Karpas-422 (cell line): Measurements from ENCODE around the gene NCOA6. TPM values are rescaled to one million over a fixed set of nuclear protein-coding genes. Genes with fewer than 3 reads are reported as not detected.

ENCODE experiments used
- DNase-seq: peaks from one replicate; pipeline ENCODE4 v3.0.0-alpha.2; 2015
- H2AFZ ChIP-seq: fragments of 200-600 bp; sonication (generic); 2 replicates; pipeline ENCODE4 v1.6.1; 2014; ENCODE audit warnings: antibody characterized with exemption, low read length, mixed read lengths
- H3K27ac ChIP-seq: fragments of 200-600 bp; sonication (generic); 2 replicates; pipeline ENCODE4 v1.5.1; 2014; ENCODE audit warnings: mild to moderate bottlenecking, low read length, moderate library complexity
- H3K27me3 ChIP-seq: fragments of 200-600 bp; sonication (generic); 2 replicates; pipeline ENCODE4 v1.6.1; 2014; ENCODE audit warnings: low read length, mixed read lengths
- H3K36me3 ChIP-seq: fragments of 200-600 bp; sonication (generic); 2 replicates; pipeline ENCODE4 v1.6.1; 2014; ENCODE audit warnings: low read length, mixed read lengths; ENCODE audit not compliant: insufficient read depth
- H3K4me1 ChIP-seq: fragments of 200-600 bp; sonication (generic); 2 replicates; pipeline ENCODE4 v1.6.1; 2014; ENCODE audit warnings: mild to moderate bottlenecking, low read length, mixed read lengths
- H3K4me2 ChIP-seq: fragments of 200-600 bp; sonication (generic); 2 replicates; pipeline ENCODE4 v1.6.1; 2014; ENCODE audit warnings: low read length, low read depth, mild to moderate bottlenecking; ENCODE audit not compliant: poor library complexity, severe bottlenecking
- H3K4me3 ChIP-seq: fragments of 200-600 bp; sonication (generic); 2 replicates; pipeline ENCODE4 v1.5.1; 2014; ENCODE audit warnings: mild to moderate bottlenecking, antibody characterized with exemption, low read length, mixed read lengths
- H3K79me2 ChIP-seq: fragments of 200-600 bp; sonication (generic); 2 replicates; pipeline ENCODE4 v1.6.1; 2014; ENCODE audit warnings: mild to moderate bottlenecking, low read length, mixed read lengths
- H3K9ac ChIP-seq: fragments of 200-600 bp; sonication (generic); 2 replicates; pipeline ENCODE4 v1.6.0; 2014; ENCODE audit warnings: low read length
- H3K9me2 ChIP-seq: fragments of 200-600 bp; sonication (generic), shearing (Covaris generic); replicated peaks from 2 replicates; pipeline ENCODE4 v1.6.0; 2014; ENCODE audit warnings: mild to moderate bottlenecking, low read length, moderate library complexity; ENCODE audit not compliant: insufficient read depth
- H3K9me3 ChIP-seq: fragments of 300-700, 200-600 bp; sonication (generic); 2 replicates; pipeline ENCODE4 v1.6.1; 2014; ENCODE audit warnings: low read length, mixed read lengths
- H4K20me1 ChIP-seq: fragments of 200-600 bp; sonication (generic); 2 replicates; pipeline ENCODE4 v1.6.1; 2014; ENCODE audit warnings: mild to moderate bottlenecking, antibody characterized with exemption, low read length, low read depth; ENCODE audit not compliant: insufficient read depth
- total RNA-seq: library from RNA; depleted of rRNA; stranded (reverse); fragments of >200 nt; shearing (Covaris generic); gene quantifications from 2 replicates; pipeline ENCODE4 v1.2.3, GENCODE V29; 2014; ENCODE audit warnings: low replicate concordance

NCOA6 gene
- total RNA-seq, 1 experiment from 2014 or later, result 15.4 TPM

GRCh38 chr20:34713194-34713943 lies 112.1 kb downstream of the NCOA6 start:
- no peak overlapping the region for H3K4me3 ChIP-seq
- H3K4me1 ChIP-seq, result peaks cover 34% of the 10 kb centered on the region
- H3K9ac ChIP-seq, result no peak overlapping the region
- no peak for DNase-seq
- H3K9me3 ChIP-seq, result no peaks in the 10 kb centered on the region
- no peaks in the 10 kb centered on the region; the same call in 1 of the 2 replicates for H4K20me1 ChIP-seq
- no peaks in the 10 kb centered on the region for H3K27me3 ChIP-seq
- no peaks in the 10 kb centered on the region for H3K36me3 ChIP-seq
- H3K9me2 ChIP-seq, result no peaks in the 10 kb centered on the region
- H3K27ac ChIP-seq, result no peak overlapping the region
- H3K79me2 ChIP-seq, result no peaks in the 10 kb centered on the region
- H3K4me2 ChIP-seq, result no peak overlapping the region
- no peak overlapping the region for H2AFZ ChIP-seq

GRCh38 chr20:34712525-34713192 lies 112.8 kb downstream of the NCOA6 start:
- Histone ChIP-seq H3K27ac (no peak overlapping the region), H3K9ac (no peak overlapping the region), H3K79me2 (no peaks in the 10 kb centered on the region), H3K9me2 (no peaks in the 10 kb centered on the region), H3K9me3 (no peaks in the 10 kb centered on the region), H3K4me2 (no peak overlapping the region), H4K20me1 (no peaks in the 10 kb centered on the region; the same call in 1 of the 2 replicates), H2AFZ (no peak overlapping the region), H3K4me3 (no peak overlapping the region), H3K27me3 (no peaks in the 10 kb centered on the region), H3K36me3 (no peaks in the 10 kb centered on the region), H3K4me1 (peaks cover 34% of the 10 kb centered on the region)
- DNase-seq, result no peak

GRCh38 chr20:34711813-34712430 lies 113.5 kb downstream of the NCOA6 start:
- no peaks in the 10 kb centered on the region for H3K27me3 ChIP-seq
- no peak overlapping the region for H3K9ac ChIP-seq
- no peaks in the 10 kb centered on the region for H3K9me2 ChIP-seq
- H3K79me2 ChIP-seq, result no peaks in the 10 kb centered on the region
- no peak overlapping the region for H2AFZ ChIP-seq
- H4K20me1 ChIP-seq, result no peaks in the 10 kb centered on the region; the same call in 1 of the 2 replicates
- no peaks in the 10 kb centered on the region for H3K9me3 ChIP-seq
- H3K4me1 ChIP-seq, result peaks cover 34% of the 10 kb centered on the region
- H3K4me3 ChIP-seq, result no peak overlapping the region
- no peak overlapping the region for H3K27ac ChIP-seq
- H3K36me3 ChIP-seq, result no peaks in the 10 kb centered on the region
- DNase-seq, result no peak
- peak overlapping the region; percentile 86 for H3K4me2 ChIP-seq

- Histone ChIP-seq H3K36me3 (no peaks in the 10 kb centered on the region), H2AFZ (no peak overlapping the region), H3K4me1 (peaks cover 40% of the 10 kb centered on the region), H3K27ac (peak overlapping the region; percentile 39; the same call in 1 of the 2 replicates), H3K79me2 (no peaks in the 10 kb centered on the region), H3K9ac (peak overlapping the region; percentile 87), H3K4me2 (peak overlapping the region; percentile 86), H4K20me1 (no peaks in the 10 kb centered on the region; the same call in 1 of the 2 replicates), H3K4me3 (peak overlapping the region; percentile 87), H3K27me3 (no peaks in the 10 kb centered on the region), H3K9me2 (no peaks in the 10 kb centered on the region), H3K9me3 (no peaks in the 10 kb centered on the region)
- peak; percentile 67 for DNase-seq
Measured at GRCh38 chr20:34710861-34711574, 114.4 kb downstream of the NCOA6 start.

GRCh38 chr20:34710568-34710839 lies 114.9 kb downstream of the NCOA6 start:
- no peak overlapping the region for H2AFZ ChIP-seq
- H3K4me2 ChIP-seq, result peak overlapping the region; percentile 86
- H3K4me1 ChIP-seq, result peaks cover 45% of the 10 kb centered on the region
- no peaks in the 10 kb centered on the region for H3K27me3 ChIP-seq
- H3K27ac ChIP-seq, result peak overlapping the region; percentile 39
- no peaks in the 10 kb centered on the region for H3K36me3 ChIP-seq
- H3K9me3 ChIP-seq, result no peaks in the 10 kb centered on the region
- H4K20me1 ChIP-seq, result no peaks in the 10 kb centered on the region; the same call in 1 of the 2 replicates
- peak overlapping the region; percentile 87 for H3K9ac ChIP-seq
- no peak for DNase-seq
- no peaks in the 10 kb centered on the region for H3K79me2 ChIP-seq
- peak overlapping the region; percentile 87 for H3K4me3 ChIP-seq
- H3K9me2 ChIP-seq, result no peaks in the 10 kb centered on the region

GRCh38 chr20:34709831-34710567 lies 115.5 kb downstream of the NCOA6 start:
- no peak for DNase-seq
- no peaks in the 10 kb centered on the region for H3K36me3 ChIP-seq
- H3K79me2 ChIP-seq, result no peaks in the 10 kb centered on the region
- peak overlapping the region; percentile 39 for H3K27ac ChIP-seq
- H3K9ac ChIP-seq, result peak overlapping the region; percentile 87
- H2AFZ ChIP-seq, result peak overlapping the region; percentile 61; the same call in 1 of the 2 replicates
- H3K9me3 ChIP-seq, result no peaks in the 10 kb centered on the region
- peak overlapping the region; percentile 87 for H3K4me3 ChIP-seq
- peaks cover 50% of the 10 kb centered on the region for H3K4me1 ChIP-seq
- no peaks in the 10 kb centered on the region for H3K9me2 ChIP-seq
- no peaks in the 10 kb centered on the region for H3K27me3 ChIP-seq
- no peaks in the 10 kb centered on the region; the same call in 1 of the 2 replicates for H4K20me1 ChIP-seq
- H3K4me2 ChIP-seq, result peak overlapping the region; percentile 86

GRCh38 chr20:34709044-34709830 lies 116.2 kb downstream of the NCOA6 start:
- Histone ChIP-seq H2AFZ (peak overlapping the region; percentile 75; the same call in 1 of the 2 replicates), H4K20me1 (no peaks in the 10 kb centered on the region; the same call in 1 of the 2 replicates), H3K9ac (peak overlapping the region; percentile 87), H3K36me3 (no peaks in the 10 kb centered on the region), H3K4me1 (peaks cover 54% of the 10 kb centered on the region), H3K9me3 (no peaks in the 10 kb centered on the region), H3K79me2 (no peaks in the 10 kb centered on the region), H3K27ac (peak overlapping the region; percentile 73), H3K4me3 (peak overlapping the region; percentile 87), H3K4me2 (peak overlapping the region; percentile 86), H3K9me2 (no peaks in the 10 kb centered on the region), H3K27me3 (no peaks in the 10 kb centered on the region)
- DNase-seq, result peak; percentile 94
